GM18502 (cell line): ENCODE measurements around the gene ZMYND10.
A peak's percentile ranks its signal among the peaks of the same experiment; 100 is the strongest.

ENCODE experiments used
- ATAC-seq: cut with Tn5 transposase; IDR thresholded peaks from one replicate; pipeline ENCODE4 v1.9.1; 2021; ENCODE audit warnings: mild to moderate bottlenecking; ENCODE audit not compliant: unreplicated experiment, poor library complexity

ZMYND10 gene

DNA sequence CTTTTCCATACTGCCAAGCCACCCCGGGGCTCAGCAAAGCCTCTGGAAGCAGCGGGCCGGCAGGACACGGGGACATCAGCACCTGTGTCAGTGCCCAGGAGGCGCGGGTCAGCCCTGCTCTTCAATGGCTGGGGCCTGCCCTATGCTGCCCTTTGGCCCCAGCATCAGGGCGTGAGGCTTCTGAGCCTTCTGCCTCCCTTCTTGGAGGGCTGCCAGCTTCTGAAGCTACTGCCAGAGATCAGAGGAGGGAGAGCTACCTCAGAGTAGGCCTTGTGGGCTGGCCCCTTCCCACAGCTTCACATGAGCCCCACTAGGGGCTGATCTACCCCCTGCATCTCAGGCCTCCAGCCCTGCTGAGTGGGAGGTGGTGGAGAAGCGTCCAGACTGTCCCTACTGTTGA lies 26.8 kb upstream of the ZMYND10 start:
- no peak for ATAC-seq

- no peak for ATAC-seq
Measured at GRCh38 chr3:50371133-50371685, 25.7 kb upstream of the ZMYND10 start.

GRCh38 chr3:50370594-50370993 lies 25.1 kb upstream of the ZMYND10 start:
- ATAC-seq = no peak

DNA sequence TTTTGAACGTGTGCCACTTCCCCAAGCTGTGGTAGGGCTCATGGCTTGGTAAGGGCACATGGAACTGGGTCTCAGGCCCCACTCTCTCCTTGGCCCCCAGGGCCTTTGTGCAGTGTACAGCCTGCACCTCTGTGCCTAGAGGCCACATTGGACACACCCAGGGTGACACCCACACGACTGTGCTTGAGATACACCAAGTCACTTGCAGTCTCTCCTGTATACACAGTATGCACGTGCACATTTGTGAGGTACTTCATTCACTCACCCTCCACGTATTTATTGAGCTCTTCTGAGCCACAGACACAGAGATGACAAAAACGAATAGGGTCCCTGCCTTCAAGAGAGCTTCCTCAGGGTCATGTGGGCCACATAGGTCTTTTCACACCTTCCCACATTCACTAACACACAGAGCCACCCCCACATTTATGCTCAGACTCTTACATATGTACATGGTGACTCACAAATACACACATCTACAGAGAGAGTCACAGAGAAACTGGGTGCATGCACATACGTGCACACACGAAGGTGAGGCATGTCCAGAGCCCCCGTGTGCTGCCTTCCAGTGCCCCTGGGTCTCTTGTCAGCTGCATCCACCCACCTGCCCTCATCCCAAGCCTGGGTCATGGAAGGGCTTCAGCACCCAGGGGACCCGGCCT lies 23.6 kb upstream of the ZMYND10 start:
- ATAC-seq = no peak

GRCh38 chr3:50365842-50366220 lies 20.3 kb upstream of the ZMYND10 start:
- no peak for ATAC-seq

- peak; percentile 89 for ATAC-seq
Measured at GRCh38 chr3:50365080-50365841, 19.7 kb upstream of the ZMYND10 start.

- no peak for ATAC-seq
Measured at GRCh38 chr3:50364573-50365079, 19.1 kb upstream of the ZMYND10 start.

DNA sequence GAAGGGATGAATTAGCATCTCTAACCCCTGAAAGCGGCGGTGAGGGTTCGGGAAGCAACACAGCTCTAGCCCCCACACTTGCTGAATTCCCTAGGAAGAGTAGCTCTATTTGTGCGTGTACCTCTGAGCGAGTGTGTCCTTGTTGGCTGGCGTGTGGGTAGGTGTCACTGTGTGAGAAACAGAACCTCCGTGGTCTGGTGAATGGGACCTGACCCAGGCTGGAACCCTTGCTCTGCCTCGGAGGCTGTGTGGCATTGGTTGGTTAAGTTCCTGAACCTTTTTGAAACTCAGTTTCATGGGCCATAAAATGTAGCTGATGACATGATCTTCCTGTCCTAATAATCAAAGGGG lies 14.2 kb upstream of the ZMYND10 start:
- peak; percentile 21 for ATAC-seq

GRCh38 chr3:50358911-50359759 lies 13.6 kb upstream of the ZMYND10 start, which contains the start of gene TMEM115:
Gene TMEM115 (minus strand): TSS chr3:50359521. CDS start chr3:50359063, 458 bp downstream.
- ATAC-seq = peak; percentile 99

DNA sequence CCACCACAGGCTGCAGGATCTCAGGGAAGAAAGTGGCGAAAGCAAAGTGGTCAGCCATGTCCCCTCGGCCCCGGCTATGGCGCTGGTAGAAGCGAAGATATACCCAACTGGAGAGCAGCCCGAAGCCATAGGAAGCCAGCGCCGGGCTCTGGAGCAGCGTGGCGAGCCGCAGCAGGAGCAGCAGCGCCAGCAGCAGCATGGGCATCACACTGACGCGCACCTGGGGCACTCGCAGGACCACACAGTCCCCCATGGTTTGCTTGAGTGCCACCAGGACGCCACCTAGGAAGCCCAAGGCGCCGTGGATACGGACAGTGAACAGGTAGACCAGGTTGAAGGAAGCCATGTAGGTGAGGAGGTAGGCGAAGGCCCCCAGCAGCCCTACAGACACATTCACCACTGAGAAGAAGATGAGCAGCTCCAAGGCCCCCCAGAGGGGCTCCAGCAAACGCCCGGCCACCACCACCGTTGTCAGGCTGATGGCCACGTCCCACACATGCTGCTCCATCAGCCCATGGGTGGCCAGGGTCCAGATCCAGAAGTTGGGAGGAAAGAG lies 12.9 kb upstream of the ZMYND10 start:
- ATAC-seq = no peak

GRCh38 chr3:50357481-50357880 lies 11.9 kb upstream of the ZMYND10 start:
- ATAC-seq = no peak

DNA sequence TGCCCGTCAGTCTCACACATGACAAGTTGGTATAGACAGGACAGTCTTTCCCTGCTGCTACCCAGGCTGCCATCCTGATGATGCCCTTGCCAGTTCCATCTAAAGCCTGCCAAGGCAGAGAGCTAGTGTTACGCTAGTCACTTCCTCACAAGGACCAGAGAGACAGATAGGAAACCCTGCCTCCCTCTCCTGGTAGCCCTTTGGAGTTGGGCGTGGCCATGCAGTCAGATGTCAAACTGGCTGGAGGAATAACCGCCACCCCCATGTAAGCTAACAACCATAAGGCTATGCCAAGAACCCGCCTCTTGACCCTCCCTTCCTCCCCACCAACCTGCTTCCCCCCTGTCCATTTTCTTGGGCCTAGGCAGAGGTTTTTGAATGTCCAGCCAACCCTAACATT lies 11.0 kb upstream of the ZMYND10 start:
- ATAC-seq = no peak

DNA sequence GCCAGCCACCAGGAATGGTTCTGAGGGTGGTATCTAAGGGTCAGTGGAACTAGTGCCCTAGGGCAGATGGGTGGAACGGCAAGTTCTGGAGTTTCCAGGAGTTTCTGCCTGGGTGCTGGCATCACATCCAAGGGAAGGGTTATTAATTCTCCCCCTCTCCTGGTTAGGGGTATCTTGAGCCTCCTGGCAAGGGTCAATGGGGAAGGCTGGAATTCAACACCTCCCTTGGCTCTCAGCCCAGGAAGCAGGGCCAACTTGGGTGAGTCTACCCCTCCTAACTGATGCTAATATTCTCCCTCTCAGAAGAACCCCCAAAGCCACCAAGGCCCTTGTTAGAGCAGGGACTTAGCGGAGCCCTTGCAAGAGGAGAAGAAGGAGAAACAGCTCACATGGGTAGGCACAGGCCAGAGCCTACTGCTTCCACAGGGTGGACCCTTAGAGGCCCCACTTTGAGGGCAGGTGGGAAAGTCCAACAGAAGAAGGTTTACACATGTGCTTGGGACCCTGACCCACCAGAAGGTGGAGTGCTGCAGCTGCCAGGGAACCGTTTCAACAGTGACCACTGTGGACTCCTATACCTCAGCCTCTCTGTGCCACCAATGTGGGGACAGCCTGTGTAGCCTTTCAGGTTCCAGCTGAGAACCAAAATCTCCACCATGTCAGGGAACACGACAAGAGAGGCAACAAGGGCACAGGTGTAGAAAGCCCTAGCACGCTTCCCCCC lies 10.5 kb upstream of the ZMYND10 start:
- ATAC-seq = no peak

- ATAC-seq = no peak
Measured at GRCh38 chr3:50354850-50355249, 9.3 kb upstream of the ZMYND10 start.

GRCh38 chr3:50354186-50354764 lies 8.7 kb upstream of the ZMYND10 start:
- no peak for ATAC-seq

DNA sequence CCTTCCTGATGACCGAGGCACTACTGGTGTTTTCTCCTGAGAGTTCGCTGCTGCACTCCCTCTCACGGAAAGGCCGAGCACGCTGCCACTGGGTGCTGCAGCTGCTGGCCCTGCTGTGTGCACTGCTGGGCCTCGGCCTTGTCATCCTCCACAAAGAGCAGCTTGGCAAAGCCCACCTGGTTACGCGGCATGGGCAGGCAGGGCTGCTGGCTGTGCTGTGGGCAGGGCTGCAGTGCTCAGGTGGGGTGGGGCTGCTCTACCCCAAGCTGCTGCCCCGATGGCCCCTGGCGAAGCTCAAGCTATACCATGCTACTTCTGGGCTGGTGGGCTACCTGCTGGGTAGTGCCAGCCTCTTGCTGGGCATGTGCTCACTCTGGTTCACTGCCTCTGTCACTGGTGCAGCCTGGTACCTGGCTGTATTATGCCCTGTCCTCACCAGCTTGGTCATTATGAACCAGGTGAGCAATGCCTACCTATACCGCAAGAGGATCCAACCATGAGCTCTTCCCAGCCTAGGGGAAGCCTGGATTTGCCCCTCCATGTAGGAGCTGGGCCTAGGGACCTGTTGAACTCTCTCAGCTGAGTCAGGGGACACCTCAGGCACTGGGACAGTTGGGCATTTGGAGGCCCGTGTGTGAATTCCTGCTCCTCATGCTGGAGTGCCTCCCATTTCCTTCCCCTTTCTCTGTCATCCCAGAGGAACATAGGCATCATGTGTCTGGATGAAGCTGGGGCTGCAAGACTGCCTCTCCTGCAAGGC lies 7.9 kb upstream of the ZMYND10 start:
- ATAC-seq = no peak

- no peak for ATAC-seq
Measured at GRCh38 chr3:50352781-50353180, 7.2 kb upstream of the ZMYND10 start.

- no peak for ATAC-seq
Measured at GRCh38 chr3:50351323-50351697, 5.8 kb upstream of the ZMYND10 start.
